Caco-2 (cell line): Measurements from ENCODE around the gene ANGPTL2. TPM values are rescaled to one million over a fixed set of nuclear protein-coding genes. Genes with fewer than 3 reads are reported as not detected.

ENCODE experiments used
- BruUV-seq: library from RNA; stranded (reverse); fragments of 400-500 nt; replicated peaks from 2 replicates; lab custom pipeline; 2021; lab: Mats Ljungman, UMichigan
- CTCF ChIA-PET: fragments of 300-600 bp; sonication (Branson Sonifier 250); formaldehyde crosslinking; loops from one replicate; lab custom pipeline; 2022; ENCODE audit warnings: antibody characterized with exemption; lab: Charles Lee
- POLR2A ChIA-PET: fragments of 300-600 bp; sonication (Branson Sonifier 250); formaldehyde crosslinking; loops from one replicate; lab custom pipeline; 2022; ENCODE audit warnings: antibody characterized with exemption; lab: Charles Lee
- DNase-seq, 2 experiments: peaks; one replicate each; pipeline versions ENCODE4 v3.0.0 to v3.0.0-alpha.2; 2020 to 2022
- H3K27me3 ChIP-seq: replicated peaks from 2 replicates; pipeline ENCODE4 v1.6.0; 2011; ENCODE audit warnings: low read length; ENCODE audit not compliant: control insufficient read depth, insufficient read depth
- H3K36me3 ChIP-seq: 2 replicates; pipeline ENCODE4 v1.5.1; 2011; ENCODE audit warnings: low read length; ENCODE audit not compliant: control insufficient read depth, insufficient read depth
- H3K4me1 ChIP-seq: fragments of 250-450 bp; sonication (Bioruptor Pico); 2 replicates; pipeline ENCODE4 v1.5.1; 2020; ENCODE audit warnings: mild to moderate bottlenecking
- H3K4me3 ChIP-seq: 2 replicates; pipeline ENCODE4 v1.5.1; 2011; ENCODE audit warnings: low read depth, mild to moderate bottlenecking, control low read depth, low read length
- H3K9me3 ChIP-seq: fragments of 250-450 bp; sonication (Bioruptor Pico); 2 replicates; pipeline ENCODE4 v1.5.1; 2020; ENCODE audit warnings: mild to moderate bottlenecking, moderate library complexity
- H3K27ac Mint-ChIP-seq: one replicate; pipeline ENCODE4 v1.8.0; 2022; ENCODE audit warnings: mixed read lengths; ENCODE audit not compliant: unreplicated experiment
- H3K27me3 Mint-ChIP-seq: one replicate; pipeline ENCODE4 v1.8.0; 2022; ENCODE audit warnings: mixed read lengths; ENCODE audit not compliant: insufficient read depth, unreplicated experiment
- H3K36me3 Mint-ChIP-seq: one replicate; pipeline ENCODE4 v1.8.0; 2022; ENCODE audit warnings: mild to moderate bottlenecking, mixed read lengths; ENCODE audit not compliant: insufficient read depth, unreplicated experiment
- H3K4me1 Mint-ChIP-seq: one replicate; pipeline ENCODE4 v1.8.0; 2022; ENCODE audit warnings: low read depth, mixed read lengths; ENCODE audit not compliant: unreplicated experiment
- H3K4me3 Mint-ChIP-seq: one replicate; pipeline ENCODE4 v1.8.0; 2022; ENCODE audit warnings: mild to moderate bottlenecking, moderate library complexity, mixed read lengths; ENCODE audit not compliant: unreplicated experiment
- H3K9me3 Mint-ChIP-seq: one replicate; pipeline ENCODE4 v1.8.0; 2022; ENCODE audit warnings: mixed read lengths; ENCODE audit not compliant: unreplicated experiment
- intact Hi-C: fragments of 100-400 bp; cut with micrococcal nuclease; formaldehyde crosslinking; loops from one replicate; pipeline ENCODE4 v1.10.0; 2022; ENCODE audit not compliant: unreplicated experiment
- total RNA-seq: library from RNA; stranded (reverse); gene quantifications from 2 replicates; pipeline ENCODE4 v1.2.3, GENCODE V29; 2022
- TF ChIP-seq, protein P1 (sequence below), 2 experiments: fragments of 200-600 bp in 1 of 2; IDR thresholded peaks; 1 replicate in 1 of 2; 2 replicates in 1 of 2; pipeline versions ENCODE4 v1.5.1 to v1.8.0; 2011 to 2022; ENCODE audit warnings: antibody characterized with exemption in 1 of 2, control low read depth in 1 of 2, inconsistent platforms in 1 of 2, low read depth in 1 of 2, low read length in 1 of 2, mild to moderate bottlenecking in 1 of 2, moderate library complexity in 1 of 2; ENCODE audit not compliant: insufficient read depth in 1 of 2, severe bottlenecking in 1 of 2, unreplicated experiment in 1 of 2

ANGPTL2 gene
- total RNA-seq, 1 experiment from 2014 or later = not detected

DNA sequence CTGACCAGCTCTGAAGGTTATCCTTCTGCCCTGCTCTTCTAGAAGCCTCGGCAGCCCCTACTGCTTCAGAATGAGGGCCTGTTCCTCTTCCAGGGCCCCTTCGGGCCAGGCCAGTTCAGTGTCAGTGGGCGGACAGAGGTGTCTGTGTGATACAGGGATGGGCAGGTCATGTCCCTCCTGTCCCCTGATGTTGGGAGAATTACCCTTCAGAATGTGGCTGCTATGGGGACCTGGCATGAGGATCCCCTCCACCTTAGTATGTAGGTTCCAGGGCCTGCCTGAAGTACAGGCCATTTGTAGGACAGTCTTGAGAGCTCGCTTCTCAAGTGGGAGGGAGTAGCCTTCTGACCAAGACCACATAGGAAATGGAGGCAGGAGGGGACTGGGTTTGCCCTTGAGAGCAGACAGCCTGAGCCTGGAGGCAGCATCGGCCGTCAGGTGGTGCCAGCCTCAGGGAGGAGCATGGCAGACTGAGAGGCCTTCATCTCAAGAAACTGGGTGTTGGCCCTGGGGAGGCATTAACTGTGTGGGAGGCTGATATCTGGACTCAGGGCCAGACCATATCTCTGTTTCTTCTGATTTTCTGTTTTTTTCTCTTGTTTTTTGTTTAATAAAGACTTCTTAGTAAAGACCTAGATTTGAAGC lies 32.0 kb downstream of the ANGPTL2 start:
- Histone ChIP-seq H3K4me1 (no peaks in the 10 kb centered on the region; the same call in 1 of the 2 replicates), H3K4me3 (no peak overlapping the region), H3K27me3 (no peaks in the 10 kb centered on the region), H3K9me3 (no peaks in the 10 kb centered on the region), H3K36me3 (no peaks in the 10 kb centered on the region; the same call in 1 of the 2 replicates)
- intact Hi-C loops = no loop called here
- Mint-ChIP-seq H3K9me3 (no peaks in the 10 kb centered on the region), H3K4me1 (no peaks in the 10 kb centered on the region), H3K27me3 (no peaks in the 10 kb centered on the region), H3K4me3 (no peak overlapping the region), H3K36me3 (peaks cover 18% of the 10 kb centered on the region), H3K27ac (peak overlapping the region; percentile 1)
- TF ChIP-seq, protein P1, sequence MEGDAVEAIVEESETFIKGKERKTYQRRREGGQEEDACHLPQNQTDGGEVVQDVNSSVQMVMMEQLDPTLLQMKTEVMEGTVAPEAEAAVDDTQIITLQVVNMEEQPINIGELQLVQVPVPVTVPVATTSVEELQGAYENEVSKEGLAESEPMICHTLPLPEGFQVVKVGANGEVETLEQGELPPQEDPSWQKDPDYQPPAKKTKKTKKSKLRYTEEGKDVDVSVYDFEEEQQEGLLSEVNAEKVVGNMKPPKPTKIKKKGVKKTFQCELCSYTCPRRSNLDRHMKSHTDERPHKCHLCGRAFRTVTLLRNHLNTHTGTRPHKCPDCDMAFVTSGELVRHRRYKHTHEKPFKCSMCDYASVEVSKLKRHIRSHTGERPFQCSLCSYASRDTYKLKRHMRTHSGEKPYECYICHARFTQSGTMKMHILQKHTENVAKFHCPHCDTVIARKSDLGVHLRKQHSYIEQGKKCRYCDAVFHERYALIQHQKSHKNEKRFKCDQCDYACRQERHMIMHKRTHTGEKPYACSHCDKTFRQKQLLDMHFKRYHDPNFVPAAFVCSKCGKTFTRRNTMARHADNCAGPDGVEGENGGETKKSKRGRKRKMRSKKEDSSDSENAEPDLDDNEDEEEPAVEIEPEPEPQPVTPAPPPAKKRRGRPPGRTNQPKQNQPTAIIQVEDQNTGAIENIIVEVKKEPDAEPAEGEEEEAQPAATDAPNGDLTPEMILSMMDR (IDR thresholded peaks at IDR 0.05; ENCODE audit: insufficient read depth in 1 of 2, low read depth in 1 of 2, low read length in 1 of 2, severe bottlenecking in 1 of 2, unreplicated experiment in 1 of 2) = no peak
- CTCF ChIA-PET = no interaction called here
- no TSS peak for BruUV-seq
- POLR2A ChIA-PET = no interaction called here
- DNase-seq = no peak

DNA sequence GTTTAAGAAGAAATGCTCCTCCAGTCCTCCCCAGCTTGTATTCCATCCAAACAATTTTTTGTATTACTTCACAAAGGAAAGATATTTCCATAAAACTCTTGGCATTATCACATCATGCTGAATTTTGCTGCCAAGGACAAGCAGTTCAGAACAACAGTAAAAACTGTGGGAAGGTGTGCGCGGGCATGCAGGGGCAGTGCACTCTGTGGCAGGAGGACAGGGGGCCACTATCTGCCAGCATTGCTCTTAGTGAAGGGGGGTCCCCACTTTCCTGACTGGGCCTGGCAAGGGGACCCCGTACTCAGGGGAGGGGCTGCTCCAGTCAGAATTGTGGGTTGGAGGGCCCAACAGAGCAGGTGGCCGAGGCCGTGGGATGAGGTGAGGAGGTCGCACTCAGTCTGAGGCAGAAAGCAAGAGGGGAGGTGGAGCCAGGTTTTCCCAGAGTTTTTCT lies 32.8 kb downstream of the ANGPTL2 start:
- DNase-seq = no peak
- peaks cover 7% of the 10 kb centered on the region for H3K4me1 ChIP-seq
- no peak overlapping the region for H3K4me3 ChIP-seq
- Mint-ChIP-seq H3K27me3 (no peaks in the 10 kb centered on the region), H3K4me3 (no peak overlapping the region), H3K9me3 (no peaks in the 10 kb centered on the region), H3K27ac (peak overlapping the region; percentile 3), H3K4me1 (peaks cover under 1% of the 10 kb centered on the region), H3K36me3 (peaks cover 18% of the 10 kb centered on the region)
- CTCF ChIA-PET = no interaction called here
- no TSS peak for BruUV-seq
- TF ChIP-seq, protein P1 (IDR thresholded peaks at IDR 0.05; ENCODE audit: insufficient read depth in 1 of 2, low read depth in 1 of 2, low read length in 1 of 2, severe bottlenecking in 1 of 2, unreplicated experiment in 1 of 2) = no peak
- POLR2A ChIA-PET = no interaction called here
- H3K9me3 ChIP-seq = no peaks in the 10 kb centered on the region
- intact Hi-C loops = no loop called here
- H3K36me3 ChIP-seq = no peaks in the 10 kb centered on the region; the same call in 1 of the 2 replicates
- no peaks in the 10 kb centered on the region for H3K27me3 ChIP-seq

DNA sequence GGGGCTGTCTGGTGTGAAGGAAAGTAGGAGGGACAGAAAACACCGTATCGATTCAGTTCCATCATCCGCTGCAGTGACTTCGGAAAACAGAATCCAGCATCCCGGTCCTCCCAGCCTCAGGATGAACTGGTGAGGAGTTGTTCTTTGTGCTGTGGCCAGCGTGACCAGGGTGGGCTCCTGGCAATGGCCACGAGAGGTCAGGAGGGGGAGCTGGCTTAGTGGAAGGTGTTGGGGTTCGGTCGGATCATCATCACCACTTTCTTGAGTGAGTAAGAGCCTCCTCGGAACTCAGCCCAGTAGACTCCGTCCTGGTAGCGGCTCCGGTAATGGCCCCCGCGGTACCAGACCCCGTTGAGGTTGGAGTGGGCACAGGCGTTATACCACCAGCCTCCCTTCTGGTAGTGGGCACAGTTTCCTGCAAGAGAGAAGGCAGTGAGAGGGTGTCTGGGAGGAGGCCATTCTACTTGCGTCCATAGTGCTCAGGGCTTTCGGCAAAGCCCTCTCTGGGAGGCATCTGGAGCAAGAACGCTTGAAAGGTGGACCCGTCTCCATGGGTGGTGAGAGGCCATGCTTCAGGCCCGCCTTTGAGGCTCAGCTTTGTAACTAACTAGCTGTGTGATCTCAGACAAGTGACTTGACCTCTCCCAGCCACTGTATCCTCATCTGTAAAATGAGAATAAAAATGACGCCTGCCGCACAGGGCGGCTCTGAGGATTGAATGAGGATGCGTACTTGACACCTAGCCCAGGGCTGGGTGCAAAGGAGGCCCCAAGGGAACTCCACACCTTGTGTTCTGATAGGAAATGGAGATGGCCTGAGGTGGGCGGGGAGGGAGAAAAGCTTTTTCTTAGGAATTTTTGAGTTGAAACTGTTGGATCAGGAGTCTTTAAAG lies 33.5 kb downstream of the ANGPTL2 start:
- H3K9me3 Mint-ChIP-seq = no peaks in the 10 kb centered on the region
- H3K27ac Mint-ChIP-seq = peak overlapping the region; percentile 3
- ChIA-PET CTCF (no interaction called here), POLR2A (no interaction called here)
- H3K4me3 Mint-ChIP-seq = no peak overlapping the region
- no peaks in the 10 kb centered on the region for H3K27me3 ChIP-seq
- intact Hi-C loops = no loop called here
- no peak for DNase-seq
- no peak overlapping the region for H3K4me3 ChIP-seq
- H3K27me3 Mint-ChIP-seq = no peaks in the 10 kb centered on the region
- no TSS peak for BruUV-seq
- H3K4me1 ChIP-seq = peaks cover 14% of the 10 kb centered on the region
- no peaks in the 10 kb centered on the region; the same call in 1 of the 2 replicates for H3K36me3 ChIP-seq
- TF ChIP-seq, protein P1 (IDR thresholded peaks at IDR 0.05; ENCODE audit: insufficient read depth in 1 of 2, low read depth in 1 of 2, low read length in 1 of 2, severe bottlenecking in 1 of 2, unreplicated experiment in 1 of 2) = no peak
- H3K36me3 Mint-ChIP-seq = peaks cover 18% of the 10 kb centered on the region
- H3K9me3 ChIP-seq = no peaks in the 10 kb centered on the region
- peaks cover 6% of the 10 kb centered on the region for H3K4me1 Mint-ChIP-seq
